Measurements from ENCODE around the gene DCXR.

Gene DCXR

DNA sequence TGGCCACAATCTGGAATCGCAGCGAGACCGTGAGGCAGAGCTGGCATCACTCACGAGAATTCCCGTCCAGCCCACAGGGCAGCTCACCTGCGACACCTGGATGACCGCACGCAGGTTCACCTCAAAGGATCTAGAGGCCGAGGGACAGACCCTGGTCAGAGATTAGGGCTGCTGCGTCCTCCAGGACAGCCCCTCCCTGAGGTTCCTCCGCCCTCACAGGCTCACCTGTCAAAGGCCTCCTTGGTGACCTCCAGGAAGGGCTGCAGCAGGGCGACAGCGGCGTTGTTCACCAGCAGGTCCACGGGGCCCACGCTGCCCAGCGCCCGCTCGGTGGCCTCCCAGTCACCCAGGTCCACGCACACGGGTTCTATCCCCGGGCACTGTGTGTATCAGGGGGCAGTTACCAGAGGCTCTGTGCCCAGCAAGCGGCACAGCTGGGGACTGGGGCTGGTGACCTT lies 834 bp downstream of the DCXR start:
- no peak for DNase-seq

DNA sequence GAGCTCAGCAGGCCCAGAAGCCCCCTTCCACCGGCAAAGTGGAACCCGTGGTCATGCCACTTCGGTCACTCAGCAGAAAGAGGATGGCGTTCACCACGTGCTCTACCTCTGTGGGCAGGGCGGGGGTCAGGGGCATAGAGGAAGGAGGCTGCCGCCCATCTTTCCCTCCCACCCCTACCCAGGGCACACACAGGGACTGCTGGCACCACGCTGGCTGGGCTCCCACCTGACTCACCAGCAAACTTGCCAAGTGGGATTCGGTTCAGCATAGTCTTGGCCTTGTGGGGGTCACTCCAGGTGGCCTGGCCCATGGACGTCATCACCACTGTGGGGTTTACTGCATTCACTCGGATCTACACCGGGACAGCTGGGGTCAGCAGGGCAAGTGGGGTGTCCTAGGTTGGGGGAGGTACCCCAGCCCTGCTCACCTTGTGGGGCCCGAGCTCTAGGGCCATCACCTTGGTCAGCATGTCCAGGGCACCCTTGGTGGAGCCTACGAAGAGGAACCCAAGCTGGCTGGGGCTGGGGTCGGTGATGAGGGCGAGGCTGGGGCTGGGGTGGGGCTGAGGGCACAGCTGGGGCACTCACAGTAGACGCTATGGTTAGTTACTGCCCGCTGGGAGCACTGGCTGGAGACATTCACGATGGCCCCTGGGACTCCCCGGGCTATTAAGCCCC lies 1.4 kb downstream of the DCXR start:
- no peak for DNase-seq

DNA sequence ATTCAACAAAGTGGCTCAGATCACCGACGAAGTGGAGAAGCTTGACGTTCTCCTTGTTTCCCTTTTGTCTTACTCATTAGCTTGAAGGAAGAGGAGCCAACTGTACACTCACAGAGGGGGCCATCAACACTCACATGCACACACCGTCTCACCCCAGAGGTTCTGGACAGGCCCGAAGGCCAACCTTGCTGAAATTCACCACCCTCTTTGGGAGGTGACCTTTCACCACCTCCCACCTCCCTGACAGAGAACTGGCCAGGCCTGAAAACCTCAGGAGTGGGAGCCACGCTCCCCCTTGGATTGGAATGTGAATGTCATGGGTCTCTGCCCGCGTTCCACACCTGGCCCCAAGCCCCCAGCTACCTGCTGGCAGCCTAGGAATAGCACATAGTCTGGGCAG lies 2.0 kb downstream of the DCXR start:
- DNase-seq: no peak

DNA sequence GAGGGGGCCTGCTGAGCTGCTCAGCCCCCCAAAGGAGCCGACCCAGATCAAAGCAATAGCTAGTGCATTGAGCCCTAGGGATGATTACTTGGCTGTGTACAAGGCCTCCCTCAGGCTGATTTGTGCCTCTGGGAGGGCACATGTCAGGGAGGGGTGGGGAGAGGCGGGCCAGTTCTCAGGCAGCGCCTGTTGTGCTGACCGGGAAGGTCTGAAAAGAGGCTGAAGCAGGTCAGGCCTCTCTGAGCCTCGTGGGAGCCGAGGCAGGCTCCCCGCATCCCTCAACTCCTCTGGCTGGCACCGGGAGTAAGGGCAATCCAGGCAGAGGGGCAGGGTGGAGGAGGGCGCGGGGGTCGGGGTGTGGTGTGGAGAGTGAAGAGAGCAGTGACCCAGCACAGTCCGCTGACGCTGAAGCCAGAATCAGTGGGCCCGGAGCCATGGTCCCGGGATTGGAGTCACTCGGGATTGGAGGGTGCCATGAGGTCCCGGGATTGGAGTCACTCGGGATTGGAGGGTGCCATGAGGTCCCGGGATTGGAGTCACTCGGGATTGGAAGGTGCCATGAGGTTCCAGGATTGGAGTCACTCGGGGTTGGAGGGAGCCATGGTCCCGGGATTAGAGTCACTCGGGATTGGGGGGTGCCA lies 3.0 kb downstream of the DCXR start:
- DNase-seq: no peak

DNA sequence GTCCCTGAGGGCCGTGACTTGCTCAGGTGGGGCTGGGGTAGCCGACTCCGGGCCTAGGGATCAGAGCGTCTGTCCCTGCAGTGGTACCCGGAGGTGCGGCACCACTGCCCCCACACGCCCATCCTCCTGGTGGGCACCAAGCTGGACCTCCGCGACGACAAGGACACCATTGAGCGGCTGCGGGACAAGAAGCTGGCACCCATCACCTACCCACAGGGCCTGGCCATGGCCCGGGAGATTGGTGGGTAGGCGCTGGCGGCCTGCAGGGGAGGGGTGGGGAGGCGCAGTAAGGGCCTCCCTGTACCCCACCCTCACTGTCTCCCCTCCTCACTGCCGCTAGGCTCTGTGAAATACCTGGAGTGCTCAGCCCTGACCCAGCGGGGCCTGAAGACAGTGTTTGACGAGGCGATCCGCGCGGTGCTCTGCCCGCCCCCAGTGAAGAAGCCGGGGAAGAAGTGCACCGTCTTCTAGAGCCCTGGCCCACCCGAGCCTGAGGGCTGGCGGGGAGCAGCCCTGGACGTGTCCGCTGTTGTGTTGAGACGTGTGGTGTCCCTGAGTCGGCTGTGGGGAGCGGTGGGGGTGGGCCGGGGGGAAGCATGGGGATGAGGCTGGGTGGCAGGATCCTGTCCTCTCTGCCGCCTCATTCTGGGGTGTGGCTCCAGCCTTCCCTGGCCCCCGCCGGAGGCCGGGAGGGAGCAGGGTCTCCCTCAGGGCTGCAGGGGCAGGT lies 4.0 kb downstream of the DCXR start:
- DNase-seq: no peak

DNA sequence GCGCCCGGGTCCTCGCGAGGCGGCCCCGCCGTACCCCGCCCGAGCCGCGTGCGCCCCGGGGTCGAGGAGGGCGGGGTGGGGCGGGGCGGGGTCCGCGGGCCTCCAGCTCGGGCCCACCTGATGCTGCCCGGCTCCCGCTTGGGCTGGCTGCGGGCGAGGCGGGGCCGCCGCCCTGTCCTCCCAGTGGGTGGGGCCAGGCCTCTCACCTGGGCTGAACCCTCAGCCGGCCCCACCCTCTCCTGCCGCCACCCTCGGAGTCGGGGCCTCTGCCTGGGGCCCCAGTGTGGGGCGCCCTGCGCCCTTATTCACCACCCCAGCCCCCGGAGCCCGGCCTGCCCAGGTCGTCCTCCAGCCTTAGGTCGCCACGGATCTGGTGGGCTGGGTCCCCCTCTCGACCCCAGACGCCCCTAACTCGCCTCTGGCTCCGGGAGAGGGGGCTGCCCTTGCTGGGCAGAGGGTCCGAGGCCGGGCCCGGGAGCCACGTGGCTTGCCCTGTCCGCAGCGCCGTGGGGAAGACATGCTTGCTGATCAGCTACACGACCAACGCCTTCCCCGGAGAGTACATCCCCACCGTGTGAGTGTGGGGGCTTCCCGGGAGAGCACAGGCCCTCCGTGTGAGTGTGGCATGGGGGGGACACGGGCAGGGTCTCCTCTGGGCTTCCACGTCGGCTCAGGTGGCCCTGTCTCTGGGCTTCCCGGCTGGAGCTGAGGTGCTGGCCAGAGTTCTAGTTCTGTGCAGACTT lies 5.4 kb downstream of the DCXR start:
- no peak for DNase-seq

DNA sequence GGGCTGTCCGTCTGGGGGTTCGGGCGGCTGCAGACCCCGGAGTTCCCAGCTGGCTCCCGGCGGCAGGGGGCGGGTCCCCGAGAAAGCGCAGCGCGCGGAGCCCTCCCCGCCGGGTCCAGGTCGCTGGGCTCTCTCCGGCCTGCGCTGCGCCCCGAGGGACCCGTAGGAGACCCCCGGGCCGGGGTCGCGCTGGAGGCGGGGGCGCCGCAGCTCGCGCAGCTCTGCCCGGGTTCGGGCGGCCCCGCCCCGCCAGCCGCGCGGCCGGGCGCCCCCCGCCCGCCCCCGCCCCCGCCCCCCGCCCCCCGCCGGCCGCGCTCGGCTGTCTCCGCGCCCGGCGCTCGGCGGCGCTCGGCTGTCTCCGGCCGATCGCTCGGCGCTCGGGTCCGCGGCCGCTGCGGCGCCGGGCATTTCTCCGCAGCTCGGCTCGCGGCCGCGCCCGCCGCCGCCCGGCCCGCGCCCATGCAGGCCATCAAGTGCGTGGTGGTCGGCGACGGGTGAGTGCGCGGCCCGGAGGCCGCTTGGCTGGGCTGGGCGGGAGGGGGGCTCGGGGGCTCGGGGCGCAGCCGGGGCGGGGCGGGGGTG lies 6.1 kb downstream of the DCXR start, which contains the start of gene RAC3:
RAC3 (plus strand) TSS at position 376 of the 582 bp plus-strand sequence; CDS start at position 460, 84 bp downstream.
- no peak for DNase-seq

DNA sequence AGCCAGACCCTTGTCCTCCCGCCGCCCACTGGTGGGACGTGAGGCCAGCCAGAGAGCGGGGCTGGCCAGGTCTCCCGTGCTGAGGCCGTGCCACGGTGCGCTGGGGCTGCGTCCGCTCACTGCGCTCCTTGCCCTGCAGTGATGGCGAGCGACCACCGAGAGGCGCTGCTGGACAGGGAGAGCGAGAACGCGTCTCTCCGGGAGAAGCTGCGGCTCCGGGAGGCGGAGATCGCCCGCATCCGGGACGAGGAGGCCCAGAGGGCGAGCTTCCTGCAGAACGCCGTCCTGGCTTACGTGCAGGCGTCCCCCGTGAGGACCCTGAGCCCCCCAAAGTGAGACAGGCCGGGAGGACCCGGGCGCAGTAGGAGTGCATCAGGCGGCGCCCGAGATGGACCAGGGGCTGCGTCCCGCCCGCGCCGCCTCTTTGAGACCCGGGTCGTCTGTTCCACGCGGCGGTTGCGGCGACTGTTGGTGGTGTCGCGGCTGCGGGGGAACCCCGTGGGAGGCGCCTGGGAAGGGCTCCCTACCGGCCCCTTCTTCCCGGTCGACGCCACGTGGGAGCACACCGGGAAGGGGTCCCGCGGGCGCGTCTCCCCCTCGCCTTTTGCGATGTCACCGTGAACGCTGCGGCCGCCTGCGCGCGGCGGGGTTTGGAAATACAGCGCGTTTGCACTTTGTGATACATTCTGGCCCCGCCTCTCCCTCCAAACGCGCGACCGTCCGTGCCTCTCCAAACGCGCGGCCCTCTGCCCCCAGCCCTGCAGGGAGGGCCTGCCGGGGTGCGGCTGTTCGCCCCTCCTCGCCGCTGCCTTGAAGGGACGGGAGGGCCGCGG lies 6.8 kb downstream of the DCXR start:
- DNase-seq: peak; percentile 69 to 77

DNA sequence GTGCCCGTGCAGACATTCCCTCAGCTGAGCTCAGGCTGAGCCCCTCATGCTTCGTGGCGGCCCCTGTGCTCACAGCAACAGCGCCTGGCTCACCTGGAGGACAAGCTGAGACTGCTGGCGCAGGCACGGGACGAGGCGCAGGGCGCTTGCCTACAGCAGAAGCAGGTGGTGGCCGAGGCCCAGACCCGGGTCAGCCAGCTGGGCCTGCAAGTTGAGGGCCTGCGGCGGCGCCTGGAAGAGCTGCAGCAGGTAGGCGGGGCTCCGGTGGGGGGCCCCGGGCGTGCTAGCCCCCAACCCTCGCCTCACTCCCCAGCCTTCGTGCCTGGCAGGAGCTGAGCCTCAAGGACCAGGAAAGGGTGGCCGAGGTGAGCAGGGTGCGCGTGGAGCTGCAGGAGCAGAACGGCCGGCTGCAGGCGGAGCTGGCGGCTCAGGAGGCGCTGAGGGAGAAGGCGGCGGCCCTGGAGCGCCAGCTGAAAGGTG lies 7.5 kb downstream of the DCXR start:
- no peak for DNase-seq

DNA sequence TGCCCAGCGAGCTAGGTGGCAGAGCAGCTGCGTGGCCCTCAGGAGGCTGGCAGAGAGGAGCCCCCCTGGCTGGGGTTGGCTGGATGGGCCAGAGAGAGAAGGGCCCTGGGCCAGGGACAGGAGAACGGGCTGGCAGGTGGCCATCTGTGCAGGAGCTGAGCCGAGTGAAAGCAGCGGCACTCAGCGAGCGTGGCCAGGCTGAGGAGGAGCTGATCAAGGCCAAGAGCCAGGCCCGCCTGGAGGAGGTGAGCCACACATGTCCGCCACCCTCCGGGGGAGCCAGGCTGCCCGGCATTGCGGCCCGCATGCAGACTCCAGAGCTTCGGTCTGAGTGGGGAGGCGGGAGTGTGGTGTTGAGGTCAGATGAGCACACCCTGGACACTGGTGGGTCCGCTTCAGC lies 8.1 kb downstream of the DCXR start:
- no peak for DNase-seq

DNA sequence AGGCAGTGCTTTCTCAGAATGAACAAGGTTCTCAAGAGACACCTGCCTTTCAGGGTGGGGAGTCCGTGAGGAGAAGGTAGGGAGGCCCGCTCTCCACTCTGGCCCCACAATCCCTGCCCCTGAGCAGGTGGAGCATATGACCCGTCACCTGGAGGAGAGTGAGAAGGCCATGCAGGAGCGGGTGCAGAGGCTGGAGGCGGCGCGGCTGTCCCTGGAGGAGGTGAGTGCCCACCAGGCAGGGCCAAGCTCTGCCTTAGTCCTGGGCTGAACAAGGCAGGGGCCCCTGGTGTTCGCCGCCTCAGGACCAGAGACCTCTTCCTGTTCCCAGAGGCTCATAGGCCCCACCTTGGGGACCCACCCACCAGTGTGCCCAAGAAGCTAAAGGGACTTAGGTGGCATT lies 8.5 kb downstream of the DCXR start:
- DNase-seq: no peak

DNA sequence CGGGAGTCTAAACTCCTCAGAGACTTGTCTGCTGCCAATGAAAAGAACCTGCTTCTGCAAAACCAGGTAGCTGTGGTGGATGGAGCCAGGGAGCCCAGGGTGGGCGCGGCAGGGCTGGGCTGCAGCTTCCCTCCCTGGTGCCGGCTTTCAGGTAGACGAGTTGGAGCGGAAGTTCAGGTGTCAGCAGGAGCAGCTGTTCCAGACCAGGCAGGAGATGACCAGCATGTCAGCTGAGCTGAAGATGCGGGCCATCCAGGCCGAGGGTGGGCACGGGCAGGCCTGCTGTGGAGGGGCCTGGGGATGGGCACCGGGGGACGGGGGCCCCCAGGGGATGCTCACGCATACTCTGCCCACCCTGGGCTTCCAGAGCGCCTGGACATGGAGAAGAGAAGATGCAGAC lies 9.3 kb downstream of the DCXR start:
- no peak for DNase-seq

DNA sequence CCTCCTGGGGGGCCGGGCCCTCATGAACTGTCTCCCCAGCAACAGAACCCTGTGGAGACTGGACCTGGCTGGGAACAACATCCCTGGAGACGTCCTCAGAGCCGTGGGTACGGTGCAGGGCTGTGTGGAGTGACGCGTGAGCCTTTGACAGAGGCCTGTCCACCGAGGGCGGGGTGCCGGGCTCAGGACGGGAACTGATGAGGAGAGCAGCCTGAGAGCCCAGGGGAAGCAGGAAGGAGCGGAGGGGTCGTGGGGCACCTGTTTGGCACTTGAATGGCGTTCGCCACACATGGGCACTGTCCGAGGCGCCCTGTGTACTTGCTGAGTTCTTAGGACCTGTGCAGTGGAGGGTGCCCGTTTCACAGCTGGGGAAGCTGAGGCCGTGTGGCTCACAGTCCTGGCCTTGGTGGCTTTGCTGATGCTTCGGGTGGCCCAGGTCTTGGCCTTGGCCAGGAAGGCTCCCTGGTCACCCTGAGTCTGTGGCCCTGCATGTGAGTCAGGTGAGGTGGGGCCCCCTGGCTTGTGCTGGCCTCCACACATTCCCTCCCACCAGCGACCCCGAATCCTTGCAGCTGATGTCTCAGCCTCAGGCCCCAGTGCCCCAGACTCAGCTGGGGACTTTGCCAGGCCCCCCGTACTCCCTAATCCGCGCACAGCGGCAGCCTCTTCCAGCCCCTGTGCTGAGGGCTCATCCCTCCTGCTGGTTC lies 11.9 kb downstream of the DCXR start:
- no peak for DNase-seq

DNA sequence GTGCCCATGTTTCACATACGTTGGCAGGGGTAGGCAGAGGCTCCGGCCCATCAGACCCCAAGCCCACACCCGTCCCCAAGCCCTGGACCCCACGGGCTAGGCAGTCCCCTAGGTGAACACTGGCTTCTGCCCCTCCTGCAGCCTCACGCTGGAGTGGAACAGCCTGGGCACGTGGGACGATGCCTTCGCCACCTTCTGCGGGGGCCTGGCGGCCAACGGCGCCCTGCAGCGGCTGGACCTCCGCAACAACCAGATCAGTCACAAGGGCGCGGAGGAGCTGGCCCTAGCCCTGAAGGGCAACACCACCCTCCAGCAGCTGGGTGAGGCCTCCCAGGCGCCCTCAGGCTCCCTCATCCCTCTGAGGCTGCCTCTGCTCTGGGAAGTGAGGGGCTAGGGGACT lies 12.6 kb downstream of the DCXR start:
- no peak for DNase-seq

DNA sequence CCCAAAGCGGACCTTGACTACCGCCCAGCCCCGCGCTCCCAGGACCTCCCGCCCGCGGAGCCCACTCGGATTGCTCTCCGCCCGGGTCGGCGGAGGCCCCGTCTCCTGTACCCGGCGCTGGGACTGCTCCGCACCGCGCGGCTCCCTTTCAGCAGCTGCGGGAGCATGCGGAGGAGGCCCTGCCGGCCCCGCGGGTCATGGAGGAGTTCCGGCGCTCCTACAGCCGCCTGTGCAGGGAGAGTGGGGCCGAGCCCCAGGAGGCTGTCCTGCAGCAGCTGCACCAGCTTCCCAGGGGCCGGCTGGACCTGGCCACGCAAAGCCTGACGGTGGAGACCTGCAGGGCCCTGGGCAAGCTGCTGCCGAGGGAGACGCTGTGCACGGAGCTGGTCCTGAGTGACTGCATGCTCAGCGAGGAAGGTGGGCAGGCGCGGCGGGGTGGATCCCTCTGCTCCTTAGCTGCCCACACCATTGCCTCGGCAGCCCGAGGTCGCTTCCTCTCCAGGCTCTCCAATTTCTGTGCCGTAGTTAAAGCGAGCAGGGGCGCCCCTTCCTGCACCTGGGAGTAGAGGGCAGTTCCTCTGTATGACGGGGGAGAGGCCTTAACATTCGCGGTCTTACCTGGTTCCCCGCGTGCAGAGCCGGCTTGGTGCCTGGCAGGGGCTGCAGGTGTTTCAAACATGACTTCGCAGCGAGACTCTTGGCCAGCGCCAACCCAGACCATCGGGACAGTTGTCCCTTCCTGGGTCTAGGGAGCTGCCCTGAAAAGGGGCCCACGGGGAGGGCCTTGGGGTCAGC lies 13.9 kb downstream of the DCXR start:
- peak in 1 of 2 donors; percentile 30 for DNase-seq

DNA sequence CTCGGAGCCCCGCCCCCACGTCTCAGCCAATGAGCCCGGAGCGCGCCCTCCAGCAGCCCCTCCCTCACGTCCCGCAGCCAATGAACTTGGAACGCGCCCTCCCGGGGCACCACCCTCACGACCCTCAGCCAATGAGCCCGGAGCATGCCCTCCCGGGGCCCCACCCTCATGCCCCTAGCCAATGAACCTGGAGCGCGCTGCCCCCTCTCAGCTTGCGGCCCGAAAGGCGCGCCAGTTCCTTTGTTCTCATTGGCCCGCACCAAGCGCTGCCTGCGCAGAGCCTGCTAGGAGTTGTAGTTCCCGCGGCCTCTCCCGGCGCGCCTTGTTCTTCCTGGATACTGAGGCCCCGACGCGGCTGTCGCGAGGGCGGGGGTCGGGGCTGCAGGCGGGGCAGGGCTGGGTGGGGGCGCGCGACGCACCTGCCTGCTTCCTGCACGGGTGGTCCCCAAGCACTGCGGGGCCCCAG lies 14.5 kb downstream of the DCXR start, which contains the start of gene LRRC45:
LRRC45 (plus strand) TSS at position 325 of the 466 bp plus-strand sequence. CDS start 339 bp downstream, outside the sequence.
- DNase-seq: peak; percentile 99

DNA sequence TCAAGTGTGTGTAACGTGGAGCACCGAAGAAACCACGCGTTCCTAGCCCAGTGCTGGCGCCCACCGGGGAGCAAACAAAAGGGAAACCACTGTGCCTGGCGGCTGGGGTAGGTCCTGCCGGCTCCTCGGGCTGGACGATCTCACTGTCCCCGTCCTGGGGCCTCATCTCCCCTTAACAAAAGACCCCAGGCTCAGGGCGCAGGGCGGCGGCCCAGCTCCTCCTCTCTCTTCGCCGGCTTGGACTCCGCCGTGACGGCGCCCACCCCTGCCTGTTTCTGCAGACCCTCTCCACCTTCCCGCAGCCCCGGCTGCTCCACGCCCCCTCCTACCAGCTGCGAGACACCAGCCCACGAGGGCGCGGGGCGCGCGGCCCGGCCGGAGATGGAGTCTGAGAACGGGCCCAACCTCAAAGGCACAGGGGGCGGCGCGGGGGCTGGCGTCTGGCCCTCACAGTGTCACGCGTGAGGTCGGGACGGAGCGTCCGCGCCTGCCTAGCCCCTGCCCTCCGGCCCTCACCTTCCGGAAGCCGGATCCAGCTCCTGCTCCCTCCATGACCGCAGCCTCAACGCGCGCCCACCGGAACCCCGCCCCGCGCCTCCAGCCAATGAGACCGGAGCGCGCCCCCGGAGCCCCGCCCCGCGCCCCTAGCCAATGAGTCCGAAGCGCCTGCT lies 15.1 kb downstream of the DCXR start, which contains the start of gene CENPX:
CENPX (minus strand) TSS at position 569 of the 671 bp plus-strand sequence; CDS start at position 552, 17 bp downstream.
- no peak for DNase-seq

DNA sequence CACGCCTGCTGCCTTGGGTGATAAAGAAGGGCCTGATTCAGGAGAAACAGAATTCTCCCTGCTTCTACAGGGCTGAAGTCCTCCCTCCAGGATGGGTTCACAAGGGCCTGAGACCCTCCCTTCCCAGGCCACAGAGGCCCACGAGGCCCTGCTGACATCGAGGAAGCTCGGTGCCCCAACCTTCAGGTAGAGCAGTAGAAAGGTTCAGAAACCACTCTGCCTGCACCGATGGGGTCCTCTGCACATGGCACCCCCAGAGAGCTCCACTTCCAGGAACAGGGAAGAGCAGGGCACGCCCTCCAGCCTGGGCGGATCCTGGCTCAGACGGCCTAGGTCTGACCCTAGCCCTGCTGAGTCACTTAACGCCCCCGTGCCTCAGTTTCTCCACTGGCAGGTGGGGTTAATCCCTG lies 15.6 kb downstream of the DCXR start:
- DNase-seq: no peak

All from inflammatory macrophage treated with lipopolysaccharide for 1 hour (primary cell).